HG03135 (cell line): ENCODE measurements around the gene BTRC.
A peak's percentile ranks its signal among the peaks of the same experiment; 100 is the strongest.

ENCODE experiments used
- ATAC-seq: cut with Tn5 transposase; IDR thresholded peaks from one replicate; pipeline ENCODE4 v1.9.1; 2021; ENCODE audit warnings: mild to moderate bottlenecking, moderate library complexity; ENCODE audit not compliant: unreplicated experiment

BTRC gene

GRCh38 chr10:101564490-101564991 lies 210.6 kb downstream of the BTRC start:
- no peak for ATAC-seq

- no peak for ATAC-seq
These were observed 211.5 kb downstream of the BTRC start for GRCh38 chr10:101565370-101565900.

- no peak for ATAC-seq
These were observed 212.0 kb downstream of the BTRC start for GRCh38 chr10:101565936-101566332.

- ATAC-seq, result no peak
These were observed 212.6 kb downstream of the BTRC start for GRCh38 chr10:101566333-101567164.

GRCh38 chr10:101567165-101568006 lies 213.4 kb downstream of the BTRC start:
- no peak for ATAC-seq

GRCh38 chr10:101568054-101568745 lies 214.2 kb downstream of the BTRC start:
- no peak for ATAC-seq

GRCh38 chr10:101569323-101569621 lies 215.3 kb downstream of the BTRC start:
- ATAC-seq, result no peak

GRCh38 chr10:101569622-101570427 lies 215.9 kb downstream of the BTRC start:
- peak; percentile 53 for ATAC-seq

- ATAC-seq, result no peak
These were observed 216.7 kb downstream of the BTRC start for GRCh38 chr10:101570428-101571270.

- ATAC-seq, result no peak
These were observed 217.4 kb downstream of the BTRC start for GRCh38 chr10:101571271-101571925.

- ATAC-seq, result no peak
These were observed 218.2 kb downstream of the BTRC start for GRCh38 chr10:101572126-101572525.

GRCh38 chr10:101572785-101573184 lies 218.8 kb downstream of the BTRC start:
- no peak for ATAC-seq

- ATAC-seq, result no peak
These were observed 220.2 kb downstream of the BTRC start for GRCh38 chr10:101573885-101574753.

GRCh38 chr10:101575091-101575490 lies 221.1 kb downstream of the BTRC start:
- ATAC-seq, result no peak

GRCh38 chr10:101575580-101576210 lies 221.7 kb downstream of the BTRC start:
- ATAC-seq, result no peak

GRCh38 chr10:101576211-101576863 lies 222.4 kb downstream of the BTRC start:
- ATAC-seq, result no peak
